ENCODE data around the gene BRF1. TPM values are rescaled to one million over a fixed set of nuclear protein-coding genes. Genes with fewer than 3 reads are reported as not detected.
"Not testable (repeated sequence)": the region's sequence is repeated elsewhere in the genome, so short reads cannot be mapped to it uniquely, and the experiment has no call there.

BRF1 gene
- polyA plus RNA-seq, 3 donors, result 16.8 to 20.4 (median 17.8) TPM

DNA sequence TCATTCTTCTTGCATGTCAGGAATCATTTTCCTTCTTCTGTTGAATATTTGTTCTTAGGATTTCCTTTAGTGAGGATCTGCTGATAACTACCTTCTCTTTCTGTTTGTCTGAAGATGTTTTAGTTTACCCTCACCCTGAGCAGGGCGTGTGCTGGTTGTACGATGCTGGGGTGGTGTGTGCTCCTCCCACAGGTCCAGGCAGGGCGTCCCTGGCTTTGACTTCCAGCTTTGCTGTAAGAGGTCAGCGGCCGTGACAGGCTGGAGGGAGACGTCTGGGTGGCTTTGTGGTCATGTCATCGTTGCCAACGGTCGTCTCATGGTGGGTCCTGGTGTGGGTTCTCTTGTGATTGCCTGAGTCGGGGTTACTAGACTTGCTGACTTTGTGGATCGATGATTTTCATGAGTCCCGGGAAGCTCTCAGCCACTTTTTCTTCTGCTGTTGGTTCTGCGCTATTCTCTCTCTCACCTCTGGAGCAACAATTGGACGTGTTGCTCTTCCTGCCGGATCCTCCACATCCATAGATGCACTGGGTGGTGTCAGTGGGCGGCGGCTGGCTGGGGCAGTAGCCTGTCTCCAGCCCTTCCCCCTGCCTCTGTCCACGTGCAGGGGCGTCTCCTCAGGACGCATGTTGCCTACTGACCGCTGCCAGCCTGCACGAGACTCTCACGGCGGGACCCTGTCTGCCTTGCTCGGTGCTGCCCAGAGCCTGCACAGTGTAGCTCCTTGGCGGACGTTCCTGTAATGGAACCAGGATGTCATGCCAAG is 22.2 kb upstream of the BRF1 start:
- no peak overlapping the region for H3K27ac ChIP-seq (ENCODE audit: low read depth, low read length)
- WGBS, 3 donors, result 79 to 85% (median 79%) methylated on average over 27 of the region's 27 CpGs

DNA sequence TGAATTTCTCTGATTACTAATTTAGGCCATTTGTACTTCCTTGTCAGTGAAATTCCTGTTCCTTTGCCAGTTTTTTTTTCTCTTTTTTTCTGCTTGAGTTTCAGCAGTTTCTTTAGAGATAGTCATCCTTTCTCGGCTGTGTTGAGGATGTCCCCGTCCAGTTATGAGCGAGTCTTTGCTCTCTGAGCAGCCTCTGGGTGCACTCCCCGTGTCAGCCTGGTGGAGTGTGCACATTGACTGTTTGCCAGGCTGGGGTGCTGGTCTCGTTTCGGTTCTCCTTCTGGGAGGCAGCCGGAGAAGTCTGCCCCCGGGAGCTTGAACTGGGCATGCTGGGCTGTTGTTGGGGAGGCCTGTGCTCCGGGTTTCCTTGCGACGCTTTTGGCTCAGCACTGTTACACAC is 16.7 kb upstream of the BRF1 start:
- no peak overlapping the region for H3K27ac ChIP-seq (ENCODE audit: low read depth, low read length)
- WGBS, 3 donors, result 34 to 44% (median 35%) methylated on average over 11 of the region's 11 CpGs

DNA sequence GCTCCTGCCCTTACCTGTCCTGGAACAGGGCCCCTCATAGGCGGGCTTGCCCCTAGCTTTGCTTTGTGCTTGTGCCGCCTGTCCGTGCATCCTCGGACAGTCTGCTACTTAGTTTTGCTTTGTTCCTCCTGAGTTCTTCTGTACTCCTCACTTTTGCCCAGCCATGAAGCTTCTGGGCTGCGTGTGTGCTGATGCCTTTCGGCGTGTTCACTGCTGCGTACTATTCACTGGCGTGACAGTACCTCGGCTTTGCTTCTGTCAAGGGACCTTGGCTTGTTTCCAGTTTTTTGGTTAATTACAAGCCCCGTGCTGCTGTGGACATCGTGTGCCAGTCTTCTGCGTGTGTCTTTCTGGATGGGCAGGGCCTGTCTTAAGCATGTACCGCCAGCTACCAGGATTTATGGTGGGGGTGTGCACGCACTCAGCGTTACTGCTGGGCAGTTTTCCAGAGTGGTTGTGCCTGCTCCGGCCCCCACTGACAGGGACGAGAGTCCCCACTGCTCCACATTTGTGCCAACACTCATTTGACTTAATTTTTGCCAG is 16.2 kb upstream of the BRF1 start:
- no peak overlapping the region for H3K27ac ChIP-seq (ENCODE audit: low read depth, low read length)
- 52 to 59% (median 53%) methylated on average over 18 of the region's 18 CpGs for WGBS, 3 donors

DNA sequence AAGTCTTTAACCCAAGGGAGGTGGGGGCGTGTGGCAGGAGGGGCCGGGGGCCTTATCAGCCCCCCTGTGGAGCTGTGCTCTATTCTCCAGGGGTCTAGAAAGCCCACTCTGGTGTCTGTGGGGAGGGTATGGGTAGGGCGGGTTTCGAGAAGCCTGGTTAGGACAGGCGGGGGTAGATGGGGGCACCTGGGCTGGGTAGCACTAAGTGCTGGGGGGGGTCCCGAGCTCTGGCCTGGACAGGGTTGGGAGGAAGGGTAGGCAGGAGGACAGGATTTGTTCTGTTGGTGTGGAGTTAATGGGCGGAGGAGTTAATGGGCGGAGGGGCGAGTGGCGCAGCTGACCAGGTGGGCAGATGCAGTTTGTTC is 15.8 kb upstream of the BRF1 start:
- 73 to 87% (median 84%) methylated on average over 10 of the region's 10 CpGs for WGBS, 3 donors
- H3K27ac ChIP-seq (ENCODE audit: low read depth, low read length), result no peak overlapping the region

DNA sequence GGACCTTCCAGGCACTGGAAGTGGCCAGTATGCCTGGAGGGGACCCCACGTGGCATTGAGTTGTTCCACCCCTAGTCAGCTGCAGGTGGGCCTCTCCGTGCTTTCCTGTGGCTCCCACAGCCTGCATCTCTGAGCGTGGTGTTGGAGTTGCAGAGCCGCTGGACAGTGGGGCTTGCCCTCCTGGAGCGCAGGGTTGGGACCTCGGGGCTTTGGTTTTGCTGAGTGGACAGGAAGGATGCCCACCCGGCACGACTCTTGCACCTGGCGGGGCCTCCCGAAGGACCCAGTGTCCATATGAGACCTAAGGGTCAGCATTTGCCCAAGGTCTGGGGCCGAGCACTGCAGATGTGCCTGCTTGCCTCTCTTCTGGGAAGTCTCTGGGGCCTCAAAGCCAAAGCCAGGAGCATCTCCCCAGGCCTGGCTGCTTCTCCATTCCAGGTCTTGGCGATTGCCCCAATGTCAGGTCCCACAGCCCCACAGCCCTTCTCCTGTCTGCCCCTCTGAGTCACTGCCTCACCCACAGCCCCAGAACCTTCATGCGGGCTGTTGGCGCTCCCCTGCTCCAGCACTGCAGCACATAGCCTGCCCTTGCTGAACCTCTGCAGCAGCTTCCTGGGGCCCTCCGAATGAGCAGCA is 15.3 kb upstream of the BRF1 start:
- H3K27ac ChIP-seq (ENCODE audit: low read depth, low read length), result no peak overlapping the region
- 40 to 55% (median 49%) methylated on average over 15 of the region's 15 CpGs for WGBS, 3 donors

DNA sequence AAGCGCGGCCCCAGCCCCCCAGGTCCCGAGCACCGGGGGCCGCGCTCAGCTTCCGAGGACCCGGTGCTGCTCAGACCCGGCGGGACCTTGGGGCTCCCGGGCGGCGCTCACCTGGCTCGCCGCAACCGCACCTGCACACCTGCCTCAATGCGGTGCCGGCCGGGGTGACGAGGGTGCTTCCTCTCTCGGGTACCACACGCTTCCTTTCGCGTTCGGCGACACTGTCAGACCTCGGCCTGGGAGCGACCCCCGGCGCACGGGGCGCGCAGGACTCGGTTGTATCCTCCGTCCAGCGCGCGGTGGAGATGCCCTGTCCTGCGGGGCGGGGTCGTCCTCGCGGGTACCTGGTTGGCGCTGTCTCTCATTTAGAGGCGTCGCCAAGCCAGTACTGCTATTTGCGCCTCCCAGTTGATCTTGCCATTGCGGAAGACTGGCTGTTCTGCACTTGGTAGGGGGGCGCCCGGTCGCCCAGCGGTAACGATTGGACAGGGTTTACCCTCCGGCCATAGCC is 14.5 kb upstream of the BRF1 start:
- H3K27ac ChIP-seq (ENCODE audit: low read depth, low read length), result no peak overlapping the region
- 0 to 1% (median 1%) methylated on average over 44 to 54 of the region's 54 CpGs for WGBS, 3 donors

DNA sequence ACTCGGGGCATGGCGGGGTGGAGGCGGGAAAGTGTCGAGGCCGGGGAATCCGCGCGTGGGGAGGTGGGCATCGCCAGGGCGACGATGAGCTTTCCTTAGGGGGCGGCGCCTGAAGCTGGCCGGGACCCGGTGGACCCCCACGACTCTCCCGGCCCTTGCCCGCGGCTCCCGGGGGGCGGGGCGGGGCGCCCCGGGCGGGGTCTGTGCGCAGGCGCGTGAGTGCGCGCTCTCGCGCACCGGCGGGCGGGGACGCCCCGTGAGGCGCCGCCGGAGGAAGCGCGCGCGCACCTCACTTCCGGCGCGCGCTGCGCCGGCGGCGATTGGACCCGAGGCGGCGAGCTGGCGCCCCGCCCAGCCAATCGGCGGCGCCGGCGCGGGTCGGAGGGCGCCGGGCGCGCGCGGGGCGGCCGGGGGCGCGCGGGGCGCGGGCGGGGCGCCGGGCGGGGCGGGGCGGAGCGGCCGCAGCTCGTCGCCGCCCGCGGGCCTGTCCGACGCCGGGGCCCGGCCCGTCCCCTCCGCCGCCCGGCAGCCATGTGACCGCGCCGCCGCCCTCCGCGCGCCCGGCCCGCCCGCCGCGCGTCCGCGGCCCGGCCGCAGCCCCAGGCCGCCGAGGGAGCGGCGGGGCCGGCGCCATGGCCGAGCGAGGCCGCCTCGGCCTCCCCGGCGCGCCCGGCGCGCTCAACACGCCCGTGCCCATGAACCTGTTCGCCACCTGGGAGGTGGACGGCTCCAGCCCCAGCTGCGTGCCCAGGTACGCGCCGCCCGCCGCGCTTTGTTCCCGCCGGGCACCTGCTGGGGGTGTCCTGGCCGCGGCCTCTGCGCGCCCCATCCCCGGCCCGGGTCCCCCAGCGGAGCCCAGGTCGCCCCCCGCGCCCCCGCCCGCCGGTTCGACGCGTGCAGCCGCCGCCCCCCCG is 13.7 kb upstream of the BRF1 start, which contains the start of gene PACS2:
TSS of gene PACS2 (plus strand) at position 462 of the 914 bp plus-strand sequence. CDS start at position 633, 171 bp downstream.
- H3K27ac ChIP-seq (ENCODE audit: low read depth, low read length), result peak within 1 kb of the TSS; percentile 77
- WGBS, 3 donors, result 0 to 1% (median 0%) methylated on average over 37 to 135 of the region's 163 CpGs

DNA sequence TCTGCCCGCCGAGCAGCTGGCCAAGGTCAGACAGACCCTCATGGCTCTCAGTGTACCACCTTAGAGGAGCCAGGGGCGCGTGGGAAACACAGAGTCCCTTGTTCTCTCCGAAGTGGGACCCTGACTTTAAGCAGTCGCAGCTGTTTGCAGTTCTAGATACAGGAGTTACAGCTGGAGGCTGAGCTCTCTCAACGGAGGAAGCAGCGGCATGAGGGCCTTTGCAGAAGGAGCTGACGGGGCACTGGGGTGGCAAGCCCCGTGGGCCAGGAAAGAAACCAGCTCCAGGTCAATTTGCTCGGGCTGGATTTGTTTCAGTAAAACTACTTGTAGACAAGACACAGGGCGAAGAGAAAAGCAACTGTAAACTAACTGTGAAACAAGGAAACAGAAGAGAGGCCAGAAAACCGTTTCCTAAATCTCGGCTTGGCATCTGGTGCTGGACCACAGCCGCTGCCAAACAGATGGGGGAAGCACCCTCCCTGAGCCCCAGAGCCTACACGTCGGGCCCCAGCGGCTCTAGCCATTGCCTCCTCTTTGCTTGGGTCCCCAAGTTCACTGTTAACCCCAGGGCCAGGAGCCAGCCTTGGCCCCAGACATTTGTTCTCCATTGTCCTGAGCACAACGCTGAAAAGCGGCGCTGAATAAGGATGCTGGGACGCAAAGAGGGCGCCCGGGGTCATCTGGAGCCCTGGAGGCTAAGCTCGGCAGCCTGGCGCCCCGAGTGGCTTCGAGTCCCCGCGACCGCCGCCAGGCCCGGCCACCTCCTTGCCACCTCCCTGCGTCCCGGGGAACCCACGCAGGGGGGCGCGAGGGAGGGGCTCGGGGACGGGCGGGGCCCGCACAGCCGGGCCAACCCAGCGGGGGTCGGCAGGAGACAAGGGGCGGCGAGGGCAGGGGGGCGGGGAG is 12.8 kb upstream of the BRF1 start:
- H3K27ac ChIP-seq (ENCODE audit: low read depth, low read length), result peak overlapping the region; percentile 77
- 14 to 19% (median 14%) methylated on average over 43 to 48 of the region's 48 CpGs for WGBS, 3 donors

DNA sequence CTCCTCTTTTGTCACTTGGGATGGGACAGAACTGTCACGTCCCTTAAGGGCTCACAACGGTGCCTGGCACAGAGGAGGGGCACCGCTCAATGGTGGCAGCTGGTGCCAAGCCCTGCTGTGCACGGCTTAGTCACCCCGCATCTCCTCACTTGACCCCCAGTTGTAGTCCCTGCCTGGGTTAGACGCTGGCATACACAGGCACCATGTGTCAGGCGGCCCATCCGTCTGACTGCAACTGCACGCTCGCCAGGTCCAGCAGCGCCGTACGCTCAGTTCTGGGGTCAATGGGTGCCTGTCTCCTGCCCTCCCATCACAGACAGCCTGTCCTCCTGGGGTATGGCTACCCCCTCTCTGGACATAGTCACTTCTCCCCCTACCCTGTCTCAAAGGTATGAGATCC is 12.2 kb upstream of the BRF1 start:
- 90 to 93% (median 91%) methylated on average over 13 of the region's 13 CpGs for WGBS, 3 donors
- H3K27ac ChIP-seq (ENCODE audit: low read depth, low read length), result no peak overlapping the region

DNA sequence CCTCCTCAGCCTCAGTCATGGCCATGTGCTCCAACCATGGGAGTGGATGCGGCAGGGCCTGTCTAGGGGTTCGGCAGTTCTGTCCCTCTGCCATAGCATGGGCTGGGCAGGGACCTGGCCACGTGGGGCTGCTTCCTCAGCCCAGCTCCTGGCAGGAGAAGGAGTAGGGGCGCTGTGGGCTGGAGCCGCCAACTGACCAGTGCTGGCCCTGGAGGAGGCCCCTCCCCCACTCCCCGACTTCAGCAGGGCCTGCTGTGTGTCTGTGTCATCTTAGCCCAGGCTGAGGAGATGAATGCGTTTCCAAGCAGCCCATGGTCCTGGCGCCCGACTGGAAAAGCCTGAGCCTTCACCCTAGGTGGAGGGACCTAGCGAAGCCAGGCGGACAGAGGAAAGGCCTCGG is 11.0 kb upstream of the BRF1 start:
- 80 to 86% (median 84%) methylated on average over 12 of the region's 12 CpGs for WGBS, 3 donors
- H3K27ac ChIP-seq (ENCODE audit: low read depth, low read length), result no peak overlapping the region

DNA sequence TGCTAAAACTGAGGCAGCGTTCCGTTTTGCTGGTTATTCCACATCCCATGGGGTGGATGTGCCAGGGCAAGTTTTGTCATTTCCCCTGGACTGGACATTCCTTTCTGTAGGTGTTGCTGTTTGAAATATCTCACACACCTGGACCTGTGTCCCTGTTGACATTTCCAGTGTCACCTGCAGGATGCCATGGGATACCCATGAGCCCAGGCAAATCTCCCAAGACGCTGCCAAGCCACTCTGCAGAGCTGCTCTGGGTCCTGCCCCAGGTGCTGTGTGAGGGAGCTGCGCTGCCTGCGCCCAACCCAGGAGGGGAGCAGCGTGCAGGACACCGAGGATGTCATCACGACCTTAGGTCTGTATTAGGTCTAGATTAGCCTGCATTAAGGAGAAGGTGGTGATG is 8.6 kb upstream of the BRF1 start:
- H3K27ac ChIP-seq (ENCODE audit: low read depth, low read length), result no peak overlapping the region
- 46 to 95% (median 95%) methylated on average over 8 of the region's 8 CpGs for WGBS, 3 donors

DNA sequence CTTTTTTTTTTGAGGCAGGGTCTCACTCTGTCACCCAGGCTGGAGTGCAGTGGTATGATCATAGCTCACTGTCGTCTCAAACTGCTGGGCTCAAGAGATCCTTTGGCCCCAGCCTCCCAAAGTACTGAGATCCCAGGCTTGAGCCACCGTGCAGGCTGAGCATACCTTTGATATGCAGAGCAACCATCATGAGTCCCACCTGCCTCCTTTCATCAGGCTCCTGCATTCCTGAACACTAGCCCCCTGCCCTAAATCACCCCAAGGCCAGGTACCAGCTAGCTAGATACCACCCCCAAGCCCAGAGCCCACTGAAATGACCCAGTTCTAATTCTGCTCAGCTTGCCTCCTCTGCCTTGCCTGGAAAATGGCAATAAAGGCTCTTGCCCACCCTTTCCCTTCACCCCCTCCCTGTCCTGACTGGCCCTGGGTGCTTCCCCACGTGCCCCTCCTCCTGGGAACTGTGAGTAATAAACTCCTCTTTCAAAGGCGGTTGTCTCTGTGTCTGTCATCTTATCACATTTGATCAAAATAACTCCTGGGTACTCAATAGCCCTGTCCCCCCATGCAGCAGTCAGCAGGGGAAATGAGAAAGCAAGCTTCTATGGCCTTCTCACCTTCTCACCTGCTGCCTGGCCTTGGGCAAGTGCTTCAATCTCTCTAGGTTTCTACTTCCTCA is 6.4 kb upstream of the BRF1 start:
- 85 to 89% (median 87%) methylated on average over 4 of the region's 4 CpGs for WGBS, 3 donors
- no peak overlapping the region for H3K27ac ChIP-seq (ENCODE audit: low read depth, low read length)

DNA sequence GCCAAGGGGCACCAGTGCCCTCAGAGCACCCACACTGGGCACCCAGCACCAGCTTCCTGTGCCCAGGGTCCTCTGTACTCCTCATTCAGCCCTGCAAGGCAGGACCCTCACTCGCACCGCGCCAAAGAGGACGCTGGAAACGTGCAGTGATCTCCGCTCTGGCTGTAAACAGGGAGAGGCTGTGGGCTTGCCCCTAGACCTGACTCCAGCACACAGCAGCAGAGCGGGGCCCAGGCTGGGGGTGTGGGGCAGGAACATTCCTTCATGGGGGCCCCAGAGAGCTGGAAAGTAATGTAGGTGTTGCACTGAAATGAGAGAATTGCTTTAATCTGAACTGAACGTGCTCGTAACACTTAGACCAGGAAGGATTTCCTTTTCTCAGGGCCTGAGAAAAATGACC is 5.0 kb upstream of the BRF1 start:
- WGBS, 3 donors, result 76 to 82% (median 76%) methylated on average over 9 of the region's 9 CpGs
- no peak overlapping the region for H3K27ac ChIP-seq (ENCODE audit: low read depth, low read length)

DNA sequence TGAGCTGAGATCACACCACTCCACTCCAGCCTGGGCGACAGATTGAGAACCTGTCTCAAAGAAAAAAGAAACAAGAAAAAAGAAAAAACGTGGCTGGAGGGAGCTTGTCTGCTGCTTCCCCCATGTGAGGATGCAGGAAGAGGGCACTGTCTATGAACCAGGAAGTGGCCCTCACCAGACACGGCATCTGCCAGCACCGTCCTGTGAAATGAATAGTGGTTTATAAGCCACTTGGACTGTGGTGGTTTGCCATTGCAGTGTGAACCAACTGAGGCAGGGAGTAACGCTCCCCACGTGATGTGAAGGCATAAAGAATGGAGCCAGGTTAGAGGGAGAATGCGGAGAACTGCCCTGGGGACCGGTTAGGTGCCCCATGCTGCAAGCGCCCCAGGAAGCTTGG is 4.5 kb upstream of the BRF1 start:
- 70 to 87% (median 75%) methylated on average over 9 of the region's 9 CpGs for WGBS, 3 donors

DNA sequence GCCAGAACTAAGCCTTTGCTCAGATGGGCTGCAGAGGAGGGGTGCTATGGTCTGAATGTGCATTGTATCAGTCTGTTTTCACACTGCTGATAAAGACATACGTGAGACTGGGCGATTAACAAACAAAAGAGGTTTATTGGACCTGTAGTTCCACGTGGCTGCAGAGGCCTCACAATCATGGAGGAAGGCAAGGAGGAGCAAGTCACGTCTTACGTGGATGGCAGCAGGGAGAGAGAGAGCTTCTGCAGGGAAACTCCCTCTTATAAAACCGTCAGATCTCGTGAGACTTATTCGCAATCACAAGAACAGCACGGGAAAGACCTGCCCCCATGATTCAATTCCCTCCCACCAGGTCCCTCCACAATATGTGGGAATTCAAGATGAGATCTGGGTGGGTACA is 3.8 kb upstream of the BRF1 start:
- 79 to 84% (median 83%) methylated on average over 9 of the region's 9 CpGs for WGBS, 3 donors
- no peak overlapping the region for H3K27ac ChIP-seq (ENCODE audit: low read depth, low read length)

More for the DNA sequence above, 4.5 kb upstream of the BRF1 start:
- no peak overlapping the region for H3K27ac ChIP-seq (ENCODE audit: low read depth, low read length)

DNA sequence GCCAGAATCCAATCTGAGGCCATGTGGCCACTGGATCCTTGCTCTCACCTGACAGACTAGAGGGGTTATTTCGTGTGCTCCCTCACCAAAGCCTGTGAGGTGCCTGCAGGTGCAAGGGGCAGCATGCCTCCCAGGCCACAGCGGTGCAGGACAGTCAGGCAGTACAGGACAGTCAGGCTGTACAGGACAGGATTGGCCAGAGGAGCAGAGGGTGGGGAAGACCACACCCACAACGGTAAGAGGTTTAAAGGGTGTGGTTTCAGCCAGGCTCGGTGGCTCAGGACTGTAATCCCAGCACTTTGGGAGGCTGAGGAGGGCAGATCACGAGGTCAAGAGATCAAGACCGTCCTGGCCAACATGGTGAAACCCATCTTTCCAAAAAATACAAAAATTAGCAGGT is 3.1 kb upstream of the BRF1 start:
- H3K27ac ChIP-seq (ENCODE audit: low read depth, low read length), result no peak overlapping the region
- 65 to 80% (median 78%) methylated on average over 6 of the region's 6 CpGs for WGBS, 3 donors

DNA sequence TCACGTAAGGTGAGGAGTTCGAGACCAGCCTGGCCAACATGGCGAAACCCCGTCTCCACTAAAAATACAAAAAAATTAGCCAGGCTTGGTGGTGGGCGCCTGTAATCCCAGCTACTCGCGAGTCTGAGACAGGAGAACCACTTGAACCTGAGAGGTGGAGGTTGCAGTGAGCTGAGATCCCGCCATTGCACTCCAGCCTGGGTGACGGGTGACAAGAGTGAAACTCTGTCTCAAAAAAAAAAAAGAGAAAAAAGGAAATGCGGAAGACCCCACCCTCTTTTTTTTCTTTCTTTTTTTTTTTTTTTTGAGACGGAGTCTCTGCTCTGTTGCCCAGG is 1.1 kb upstream of the BRF1 start:
- H3K27ac ChIP-seq (ENCODE audit: low read depth, low read length), result not testable (repeated sequence)
- 76 to 83% (median 82%) methylated on average over 10 to 11 of the region's 11 CpGs for WGBS, 3 donors

Measured in adipose tissue (tissue), 3 donors.